MM.1S (cell line): ENCODE results near the gene EFCAB14.

Experiments
- DNase-seq: peaks from one replicate; pipeline ENCODE4 v3.0.0-alpha.2; 2015
- H2AFZ ChIP-seq: fragments of 300-600 bp; sonication (generic); 2 replicates; pipeline ENCODE4 v1.6.0; 2016; ENCODE audit warnings: antibody characterized with exemption, low read length
- H3F3A ChIP-seq: fragments of 300-600 bp; sonication (generic); 2 replicates; pipeline ENCODE4 v1.6.1; 2016; ENCODE audit warnings: mild to moderate bottlenecking, antibody characterized with exemption, low read length, moderate library complexity, mixed read lengths; ENCODE audit not compliant: insufficient read depth
- H3K27ac ChIP-seq: fragments of 300-600 bp; sonication (generic); 2 replicates; pipeline ENCODE4 v1.5.1; 2016; ENCODE audit warnings: mild to moderate bottlenecking, low read length
- H3K27me3 ChIP-seq: fragments of 300-600 bp; sonication (generic); replicated peaks from 2 replicates; pipeline ENCODE4 v1.6.0; 2016; ENCODE audit warnings: low read length; ENCODE audit not compliant: insufficient read depth
- H3K36me3 ChIP-seq: fragments of 300-600 bp; sonication (generic); replicated peaks from 2 replicates; pipeline ENCODE4 v1.6.1; 2016; ENCODE audit warnings: mild to moderate bottlenecking, low read length, mixed read lengths; ENCODE audit not compliant: insufficient read depth
- H3K4me1 ChIP-seq: fragments of 300-600 bp; sonication (generic); 2 replicates; pipeline ENCODE4 v1.6.1; 2016; ENCODE audit warnings: low read length, mixed read lengths
- H3K4me2 ChIP-seq: fragments of 300-600 bp; sonication (generic); 2 replicates; pipeline ENCODE4 v1.6.0; 2016; ENCODE audit warnings: low read depth, low read length
- H3K4me3 ChIP-seq: fragments of 300-600 bp; sonication (generic); 2 replicates; pipeline ENCODE4 v1.5.1; 2016; ENCODE audit warnings: low read length, mixed read lengths
- H3K79me2 ChIP-seq: fragments of 300-600 bp; sonication (generic); 2 replicates; pipeline ENCODE4 v1.6.1; 2016; ENCODE audit warnings: mixed run types, low read length, mixed read lengths
- H3K9ac ChIP-seq: fragments of 300-600 bp; sonication (generic); 2 replicates; pipeline ENCODE4 v1.6.1; 2016; ENCODE audit warnings: low read length, mixed read lengths
- H3K9me2 ChIP-seq: fragments of 300-600 bp; sonication (generic); replicated peaks from 2 replicates; pipeline ENCODE4 v1.6.1; 2016; ENCODE audit warnings: mild to moderate bottlenecking, low read length, mixed read lengths; ENCODE audit not compliant: insufficient read depth
- H3K9me3 ChIP-seq: fragments of 300-600 bp; sonication (generic); replicated peaks from 2 replicates; pipeline ENCODE4 v1.6.1; 2016; ENCODE audit warnings: mild to moderate bottlenecking, low read length, mixed read lengths; ENCODE audit not compliant: insufficient read depth
- H4K20me1 ChIP-seq: fragments of 300-600 bp; sonication (generic); 2 replicates; pipeline ENCODE4 v1.6.1; 2016; ENCODE audit warnings: mild to moderate bottlenecking, low read length, moderate library complexity, mixed read lengths; ENCODE audit not compliant: insufficient read depth
- CTCF ChIP-seq: fragments of 300-600 bp; sonication (generic); IDR thresholded peaks from 2 replicates; pipeline ENCODE4 v1.5.1; 2016; ENCODE audit warnings: antibody characterized with exemption, low read length, mixed read lengths
- EZH2 ChIP-seq: fragments of 300-600 bp; sonication (generic); optimal IDR thresholded peaks from 2 replicates; pipeline ENCODE3; 2017; ENCODE audit warnings: low read depth, mild to moderate bottlenecking, antibody characterized with exemption, low read length, mixed read lengths
- EZH2phosphoT487 ChIP-seq: fragments of 300-600 bp; sonication (generic); IDR thresholded peaks from 2 replicates; pipeline ENCODE4 v1.6.1; 2018; ENCODE audit warnings: antibody characterized with exemption, low read length

The EFCAB14 gene

GRCh38 chr1:46691997-46692790, 26.7 kb downstream of the EFCAB14 start:
- H4K20me1 ChIP-seq, result no peaks in the 10 kb centered on the region
- peaks cover 17% of the 10 kb centered on the region for H3K36me3 ChIP-seq
- TF ChIP-seq EZH2phosphoT487 (no peak), CTCF (no peak), EZH2 (no peak)
- peaks cover 10% of the 10 kb centered on the region; the same call in 1 of the 2 replicates for H3K79me2 ChIP-seq
- H3F3A ChIP-seq, result peaks cover 19% of the 10 kb centered on the region
- peaks cover 34% of the 10 kb centered on the region for H3K4me1 ChIP-seq
- no peak overlapping the region for H3K27ac ChIP-seq
- H3K27me3 ChIP-seq, result no peaks in the 10 kb centered on the region
- no peaks in the 10 kb centered on the region for H3K9me2 ChIP-seq
- no peak for DNase-seq
- H3K9me3 ChIP-seq, result no peaks in the 10 kb centered on the region
- no peak overlapping the region for H3K9ac ChIP-seq
- no peak overlapping the region for H3K4me3 ChIP-seq
- no peak overlapping the region for H2AFZ ChIP-seq
- H3K4me2 ChIP-seq, result no peak overlapping the region

- peaks cover 8% of the 10 kb centered on the region; the same call in 1 of the 2 replicates for H3K79me2 ChIP-seq
- H3K4me3 ChIP-seq, result no peak overlapping the region
- no peak overlapping the region for H3K4me2 ChIP-seq
- TF ChIP-seq CTCF, result no peak
- TF ChIP-seq EZH2, result no peak
- no peak for TF ChIP-seq EZH2phosphoT487
- H3K9me2 ChIP-seq, result no peaks in the 10 kb centered on the region
- DNase-seq, result no peak
- no peak overlapping the region for H2AFZ ChIP-seq
- H3K9ac ChIP-seq, result no peak overlapping the region
- peaks cover 19% of the 10 kb centered on the region for H3F3A ChIP-seq
- no peaks in the 10 kb centered on the region for H3K27me3 ChIP-seq
- no peaks in the 10 kb centered on the region for H4K20me1 ChIP-seq
- H3K4me1 ChIP-seq, result peaks cover 34% of the 10 kb centered on the region
- no peaks in the 10 kb centered on the region for H3K9me3 ChIP-seq
- H3K27ac ChIP-seq, result peak overlapping the region; percentile 85; the same call in 1 of the 2 replicates
- H3K36me3 ChIP-seq, result peaks cover 11% of the 10 kb centered on the region; the same call in 1 of the 2 replicates
Measured at GRCh38 chr1:46690931-46691421, 27.9 kb downstream of the EFCAB14 start.

GRCh38 chr1:46689897-46690296, 29.0 kb downstream of the EFCAB14 start:
- H3K9me2 ChIP-seq, result no peaks in the 10 kb centered on the region
- H3K9ac ChIP-seq, result peak overlapping the region; percentile 17; the same call in 1 of the 2 replicates
- DNase-seq, result no peak
- H3K27ac ChIP-seq, result peak overlapping the region; percentile 85
- no peaks in the 10 kb centered on the region for H3K9me3 ChIP-seq
- no peak overlapping the region for H3K4me3 ChIP-seq
- peaks cover 12% of the 10 kb centered on the region; the same call in 1 of the 2 replicates for H3K36me3 ChIP-seq
- no peaks in the 10 kb centered on the region for H3K79me2 ChIP-seq
- peak overlapping the region; percentile 42 for H3K4me2 ChIP-seq
- H3K4me1 ChIP-seq, result peaks cover 34% of the 10 kb centered on the region
- H4K20me1 ChIP-seq, result no peaks in the 10 kb centered on the region
- no peaks in the 10 kb centered on the region for H3K27me3 ChIP-seq
- H2AFZ ChIP-seq, result no peak overlapping the region
- H3F3A ChIP-seq, result peaks cover 19% of the 10 kb centered on the region
- no peak for TF ChIP-seq EZH2phosphoT487

- Histone ChIP-seq H3K27ac (peak overlapping the region; percentile 85), H3K36me3 (peaks cover 12% of the 10 kb centered on the region; the same call in 1 of the 2 replicates), H3K4me1 (peaks cover 34% of the 10 kb centered on the region), H3K9ac (peak overlapping the region; percentile 17; the same call in 1 of the 2 replicates), H3K9me3 (no peaks in the 10 kb centered on the region), H2AFZ (no peak overlapping the region), H3F3A (peaks cover 19% of the 10 kb centered on the region), H3K4me2 (peak overlapping the region; percentile 42; the same call in 1 of the 2 replicates), H3K79me2 (no peaks in the 10 kb centered on the region), H3K27me3 (no peaks in the 10 kb centered on the region), H3K9me2 (no peaks in the 10 kb centered on the region), H4K20me1 (no peaks in the 10 kb centered on the region), H3K4me3 (peak overlapping the region; percentile 29; the same call in 1 of the 2 replicates)
- peak; percentile 86 for DNase-seq
- no peak for TF ChIP-seq EZH2phosphoT487
- TF ChIP-seq EZH2, result no peak
- TF ChIP-seq CTCF, result no peak
Measured at GRCh38 chr1:46689356-46689755, 29.6 kb downstream of the EFCAB14 start.
